KMS-11 (cell line): ENCODE data around the gene FHIT.

Experiments used
- H2AFZ ChIP-seq: fragments of 200-600 bp; sonication (generic); 2 replicates; pipeline ENCODE4 v1.6.1; 2016; ENCODE audit warnings: antibody characterized with exemption, mixed run types, low read depth
- H3K27ac ChIP-seq: fragments of 200-600 bp; sonication (generic); 2 replicates; pipeline ENCODE4 v1.6.1; 2016; ENCODE audit warnings: mild to moderate bottlenecking, mixed run types
- H3K27me3 ChIP-seq: fragments of 200-600 bp; sonication (generic); 2 replicates; pipeline ENCODE4 v1.6.1; 2017; ENCODE audit warnings: mild to moderate bottlenecking, low read depth, mixed run types, moderate library complexity; ENCODE audit not compliant: insufficient read depth
- H3K36me3 ChIP-seq: fragments of 200-600 bp; sonication (generic); 2 replicates; pipeline ENCODE4 v1.6.1; 2017; ENCODE audit warnings: mild to moderate bottlenecking, mixed run types; ENCODE audit not compliant: insufficient read depth
- H3K4me1 ChIP-seq: fragments of 200-600 bp; sonication (generic); 2 replicates; pipeline ENCODE4 v1.6.1; 2016; ENCODE audit warnings: mild to moderate bottlenecking, low read depth, mixed run types; ENCODE audit not compliant: poor library complexity, severe bottlenecking
- H3K4me2 ChIP-seq: fragments of 200-600 bp; sonication (generic); 2 replicates; pipeline ENCODE4 v1.7.0; 2016; ENCODE audit warnings: mild to moderate bottlenecking, mixed run types
- H3K4me3 ChIP-seq: fragments of 200-600 bp; sonication (generic); IDR thresholded peaks from 2 replicates; pipeline ENCODE4 v1.6.1; 2017; ENCODE audit warnings: low read depth, low read length, mixed read lengths; ENCODE audit not compliant: insufficient read depth
- H3K79me2 ChIP-seq: fragments of 200-600 bp; sonication (generic); 2 replicates; pipeline ENCODE4 v1.6.1; 2016; ENCODE audit warnings: low read depth, mixed run types; ENCODE audit not compliant: insufficient read depth
- H3K9ac ChIP-seq: fragments of 200-600 bp; sonication (generic); 2 replicates; pipeline ENCODE4 v1.6.1; 2016; ENCODE audit warnings: mild to moderate bottlenecking, mixed run types
- H4K20me1 ChIP-seq: fragments of 200-600 bp; sonication (generic); 2 replicates; pipeline ENCODE4 v1.6.1; 2016; ENCODE audit warnings: mild to moderate bottlenecking, mixed run types; ENCODE audit not compliant: insufficient read depth
- TF ChIP-seq, protein P1 (sequence below): fragments of 200-600 bp; sonication (generic); conservative IDR thresholded peaks from 2 replicates; pipeline ENCODE4 v1.6.1; 2017; ENCODE audit warnings: low read depth, mild to moderate bottlenecking, antibody characterized with exemption, low read length, moderate library complexity, mixed read lengths

Gene FHIT

DNA sequence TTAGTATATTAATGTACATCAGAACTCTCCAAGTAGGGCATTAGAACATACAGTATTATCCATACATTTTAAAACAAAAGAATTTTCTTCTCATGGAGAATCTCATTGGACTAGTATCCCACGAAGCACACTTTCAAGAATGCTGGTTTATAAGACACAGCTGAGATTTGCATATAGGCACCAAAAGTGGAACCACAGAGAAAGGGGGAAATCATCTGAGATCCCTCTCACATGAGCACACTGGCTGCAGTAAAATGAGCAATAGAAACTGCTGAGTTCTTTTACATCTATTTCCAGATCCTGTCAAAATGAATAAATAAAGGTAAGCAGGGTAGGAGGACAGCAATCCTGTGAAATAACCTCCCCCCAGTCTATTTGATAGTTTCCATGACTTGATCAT, 665.3 kb downstream of the FHIT start:
- no peak overlapping the region for H3K9ac ChIP-seq
- no peak overlapping the region for H3K27ac ChIP-seq
- no peak overlapping the region for H3K4me3 ChIP-seq
- no peaks in the 10 kb centered on the region for H3K79me2 ChIP-seq
- no peaks in the 10 kb centered on the region for H3K27me3 ChIP-seq
- TF ChIP-seq, protein P1, sequence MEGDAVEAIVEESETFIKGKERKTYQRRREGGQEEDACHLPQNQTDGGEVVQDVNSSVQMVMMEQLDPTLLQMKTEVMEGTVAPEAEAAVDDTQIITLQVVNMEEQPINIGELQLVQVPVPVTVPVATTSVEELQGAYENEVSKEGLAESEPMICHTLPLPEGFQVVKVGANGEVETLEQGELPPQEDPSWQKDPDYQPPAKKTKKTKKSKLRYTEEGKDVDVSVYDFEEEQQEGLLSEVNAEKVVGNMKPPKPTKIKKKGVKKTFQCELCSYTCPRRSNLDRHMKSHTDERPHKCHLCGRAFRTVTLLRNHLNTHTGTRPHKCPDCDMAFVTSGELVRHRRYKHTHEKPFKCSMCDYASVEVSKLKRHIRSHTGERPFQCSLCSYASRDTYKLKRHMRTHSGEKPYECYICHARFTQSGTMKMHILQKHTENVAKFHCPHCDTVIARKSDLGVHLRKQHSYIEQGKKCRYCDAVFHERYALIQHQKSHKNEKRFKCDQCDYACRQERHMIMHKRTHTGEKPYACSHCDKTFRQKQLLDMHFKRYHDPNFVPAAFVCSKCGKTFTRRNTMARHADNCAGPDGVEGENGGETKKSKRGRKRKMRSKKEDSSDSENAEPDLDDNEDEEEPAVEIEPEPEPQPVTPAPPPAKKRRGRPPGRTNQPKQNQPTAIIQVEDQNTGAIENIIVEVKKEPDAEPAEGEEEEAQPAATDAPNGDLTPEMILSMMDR: no peak
- H2AFZ ChIP-seq: no peak overlapping the region
- no peaks in the 10 kb centered on the region for H4K20me1 ChIP-seq
- no peaks in the 10 kb centered on the region for H3K4me1 ChIP-seq
- no peak overlapping the region for H3K4me2 ChIP-seq
- H3K36me3 ChIP-seq: no peaks in the 10 kb centered on the region

DNA sequence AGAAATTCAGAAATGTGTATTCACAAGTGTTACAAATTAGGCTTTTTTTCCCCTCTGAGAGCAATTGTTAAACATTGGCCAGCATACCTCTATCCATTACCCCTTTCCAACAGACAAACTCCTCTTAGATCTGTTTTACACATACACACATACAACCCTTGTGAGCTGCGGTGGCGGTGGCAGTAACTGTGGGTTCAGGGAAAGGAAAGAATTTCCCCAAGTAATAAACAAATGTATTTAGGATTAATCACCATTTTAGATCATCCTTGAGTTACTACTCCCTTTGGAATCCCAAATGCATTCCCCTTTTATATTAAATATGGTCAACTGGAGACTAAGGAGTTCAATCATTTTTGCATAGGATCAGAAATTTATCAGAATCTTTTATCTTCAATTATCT, 667.0 kb downstream of the FHIT start:
- Histone ChIP-seq H3K27ac (no peak overlapping the region), H3K36me3 (no peaks in the 10 kb centered on the region), H3K4me1 (no peaks in the 10 kb centered on the region), H3K79me2 (no peaks in the 10 kb centered on the region), H2AFZ (no peak overlapping the region), H3K27me3 (no peaks in the 10 kb centered on the region), H3K9ac (no peak overlapping the region), H4K20me1 (no peaks in the 10 kb centered on the region), H3K4me2 (no peak overlapping the region), H3K4me3 (no peak overlapping the region)
- TF ChIP-seq, protein P1: no peak

DNA sequence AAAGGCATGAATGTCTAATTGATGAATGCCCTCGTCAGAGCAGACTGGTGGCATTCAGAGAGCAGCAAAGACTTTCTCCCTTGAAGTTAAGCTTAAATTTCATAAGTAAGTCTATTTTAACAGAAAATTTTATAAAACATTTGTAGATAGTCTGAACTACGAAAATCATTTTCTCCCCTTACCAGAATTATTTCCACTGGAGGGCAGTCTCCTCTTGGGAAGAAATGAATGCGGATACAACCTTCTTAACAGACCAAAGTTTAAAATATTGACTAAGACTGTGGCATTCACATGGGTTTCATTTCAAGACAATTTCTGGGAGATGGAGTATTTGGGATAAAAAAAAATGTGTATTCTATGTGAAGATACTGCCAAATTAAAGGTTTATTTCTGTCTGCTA, 669.0 kb downstream of the FHIT start:
- Histone ChIP-seq H3K9ac (no peak overlapping the region), H3K36me3 (no peaks in the 10 kb centered on the region), H3K27ac (no peak overlapping the region), H3K4me2 (no peak overlapping the region), H2AFZ (no peak overlapping the region), H3K79me2 (no peaks in the 10 kb centered on the region), H3K4me3 (no peak overlapping the region), H4K20me1 (no peaks in the 10 kb centered on the region), H3K4me1 (no peaks in the 10 kb centered on the region), H3K27me3 (no peaks in the 10 kb centered on the region)
- TF ChIP-seq, protein P1: no peak

DNA sequence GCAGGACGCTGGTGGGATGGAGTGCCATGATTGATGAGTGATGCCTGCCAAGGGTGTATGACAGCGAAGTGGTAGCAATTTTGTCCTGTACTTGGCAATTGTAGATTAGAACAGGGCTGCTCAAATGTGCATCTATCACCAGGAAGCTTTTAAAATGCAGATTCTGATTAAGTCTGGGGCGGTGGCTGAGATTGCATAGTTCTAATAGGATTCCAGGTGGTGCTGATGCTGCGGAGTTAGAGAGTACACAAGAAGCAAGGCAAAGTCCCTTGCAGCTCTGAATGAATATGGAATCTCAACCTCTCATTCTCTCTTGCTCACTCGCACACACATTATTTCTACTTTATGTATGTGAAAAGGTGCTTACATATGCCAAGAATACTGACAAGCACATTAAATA, 670.4 kb downstream of the FHIT start:
- no peak overlapping the region for H3K4me3 ChIP-seq
- no peak overlapping the region for H3K9ac ChIP-seq
- no peak overlapping the region for H2AFZ ChIP-seq
- TF ChIP-seq, protein P1: no peak
- no peaks in the 10 kb centered on the region for H3K36me3 ChIP-seq
- no peak overlapping the region for H3K27ac ChIP-seq
- no peaks in the 10 kb centered on the region for H3K79me2 ChIP-seq
- H4K20me1 ChIP-seq: no peaks in the 10 kb centered on the region
- H3K4me1 ChIP-seq: no peaks in the 10 kb centered on the region
- H3K4me2 ChIP-seq: no peak overlapping the region
- H3K27me3 ChIP-seq: no peaks in the 10 kb centered on the region

DNA sequence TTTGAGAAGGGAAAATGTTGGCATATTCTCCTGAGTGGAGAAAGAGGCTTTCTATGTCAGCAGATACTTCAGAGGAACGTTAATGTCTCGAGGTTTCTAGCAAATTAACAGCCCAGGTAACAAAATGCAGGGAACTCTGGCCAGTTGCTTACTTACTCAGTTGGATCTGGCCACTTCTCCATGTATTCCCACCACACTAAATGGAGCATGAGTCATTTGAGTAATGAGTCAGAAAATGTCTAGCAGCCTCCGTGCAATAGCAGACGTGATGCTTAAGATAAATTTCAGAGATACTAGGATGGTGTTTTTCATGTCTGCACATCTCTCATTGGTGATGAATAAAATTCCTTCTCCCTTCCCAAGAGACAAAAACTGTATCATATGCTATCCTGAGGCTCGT, 671.5 kb downstream of the FHIT start:
- Histone ChIP-seq H3K9ac (no peak overlapping the region), H3K4me2 (no peak overlapping the region), H3K27me3 (no peaks in the 10 kb centered on the region), H4K20me1 (no peaks in the 10 kb centered on the region), H3K79me2 (no peaks in the 10 kb centered on the region), H3K27ac (no peak overlapping the region), H3K4me3 (no peak overlapping the region), H3K4me1 (no peaks in the 10 kb centered on the region), H3K36me3 (no peaks in the 10 kb centered on the region), H2AFZ (no peak overlapping the region)
- TF ChIP-seq, protein P1: no peak
